KMS-11 (cell line): ENCODE measurements around the gene ACVR1B.

Experiments used
- H2AFZ ChIP-seq: fragments of 200-600 bp; sonication (generic); 2 replicates; pipeline ENCODE4 v1.6.1; 2016; ENCODE audit warnings: antibody characterized with exemption, mixed run types, low read depth
- H3K27ac ChIP-seq: fragments of 200-600 bp; sonication (generic); 2 replicates; pipeline ENCODE4 v1.6.1; 2016; ENCODE audit warnings: mild to moderate bottlenecking, mixed run types
- H3K27me3 ChIP-seq: fragments of 200-600 bp; sonication (generic); 2 replicates; pipeline ENCODE4 v1.6.1; 2017; ENCODE audit warnings: mild to moderate bottlenecking, low read depth, mixed run types, moderate library complexity; ENCODE audit not compliant: insufficient read depth
- H3K36me3 ChIP-seq: fragments of 200-600 bp; sonication (generic); 2 replicates; pipeline ENCODE4 v1.6.1; 2017; ENCODE audit warnings: mild to moderate bottlenecking, mixed run types; ENCODE audit not compliant: insufficient read depth
- H3K4me1 ChIP-seq: fragments of 200-600 bp; sonication (generic); 2 replicates; pipeline ENCODE4 v1.6.1; 2016; ENCODE audit warnings: mild to moderate bottlenecking, low read depth, mixed run types; ENCODE audit not compliant: poor library complexity, severe bottlenecking
- H3K4me2 ChIP-seq: fragments of 200-600 bp; sonication (generic); 2 replicates; pipeline ENCODE4 v1.7.0; 2016; ENCODE audit warnings: mild to moderate bottlenecking, mixed run types
- H3K4me3 ChIP-seq: fragments of 200-600 bp; sonication (generic); IDR thresholded peaks from 2 replicates; pipeline ENCODE4 v1.6.1; 2017; ENCODE audit warnings: low read depth, low read length, mixed read lengths; ENCODE audit not compliant: insufficient read depth
- H3K79me2 ChIP-seq: fragments of 200-600 bp; sonication (generic); 2 replicates; pipeline ENCODE4 v1.6.1; 2016; ENCODE audit warnings: low read depth, mixed run types; ENCODE audit not compliant: insufficient read depth
- H3K9ac ChIP-seq: fragments of 200-600 bp; sonication (generic); 2 replicates; pipeline ENCODE4 v1.6.1; 2016; ENCODE audit warnings: mild to moderate bottlenecking, mixed run types
- H4K20me1 ChIP-seq: fragments of 200-600 bp; sonication (generic); 2 replicates; pipeline ENCODE4 v1.6.1; 2016; ENCODE audit warnings: mild to moderate bottlenecking, mixed run types; ENCODE audit not compliant: insufficient read depth
- TF ChIP-seq, protein P1 (sequence below): fragments of 200-600 bp; sonication (generic); conservative IDR thresholded peaks from 2 replicates; pipeline ENCODE4 v1.6.1; 2017; ENCODE audit warnings: low read depth, mild to moderate bottlenecking, antibody characterized with exemption, low read length, moderate library complexity, mixed read lengths

ACVR1B gene

DNA sequence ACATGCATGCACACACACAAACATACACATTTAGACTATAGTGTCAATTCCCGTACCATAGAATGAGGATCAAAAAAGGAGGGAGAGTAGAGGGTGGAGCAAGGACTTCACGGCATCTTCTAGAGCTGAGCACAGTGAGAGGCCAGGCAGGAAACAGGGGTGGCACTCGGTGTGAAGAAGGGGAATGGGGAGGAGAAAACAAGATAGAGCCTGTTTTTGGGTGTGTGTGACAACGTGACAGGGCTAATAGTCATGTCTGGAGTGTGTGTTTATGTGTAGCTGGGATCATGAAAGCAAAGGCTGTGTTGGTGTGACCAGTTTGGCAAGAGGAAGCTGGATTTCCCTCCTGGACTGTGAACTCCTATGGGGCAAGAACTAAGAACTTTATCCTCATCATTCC lies 9.9 kb upstream of the ACVR1B start:
- no peak overlapping the region for H3K4me3 ChIP-seq
- TF ChIP-seq, protein P1, sequence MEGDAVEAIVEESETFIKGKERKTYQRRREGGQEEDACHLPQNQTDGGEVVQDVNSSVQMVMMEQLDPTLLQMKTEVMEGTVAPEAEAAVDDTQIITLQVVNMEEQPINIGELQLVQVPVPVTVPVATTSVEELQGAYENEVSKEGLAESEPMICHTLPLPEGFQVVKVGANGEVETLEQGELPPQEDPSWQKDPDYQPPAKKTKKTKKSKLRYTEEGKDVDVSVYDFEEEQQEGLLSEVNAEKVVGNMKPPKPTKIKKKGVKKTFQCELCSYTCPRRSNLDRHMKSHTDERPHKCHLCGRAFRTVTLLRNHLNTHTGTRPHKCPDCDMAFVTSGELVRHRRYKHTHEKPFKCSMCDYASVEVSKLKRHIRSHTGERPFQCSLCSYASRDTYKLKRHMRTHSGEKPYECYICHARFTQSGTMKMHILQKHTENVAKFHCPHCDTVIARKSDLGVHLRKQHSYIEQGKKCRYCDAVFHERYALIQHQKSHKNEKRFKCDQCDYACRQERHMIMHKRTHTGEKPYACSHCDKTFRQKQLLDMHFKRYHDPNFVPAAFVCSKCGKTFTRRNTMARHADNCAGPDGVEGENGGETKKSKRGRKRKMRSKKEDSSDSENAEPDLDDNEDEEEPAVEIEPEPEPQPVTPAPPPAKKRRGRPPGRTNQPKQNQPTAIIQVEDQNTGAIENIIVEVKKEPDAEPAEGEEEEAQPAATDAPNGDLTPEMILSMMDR, result no peak

DNA sequence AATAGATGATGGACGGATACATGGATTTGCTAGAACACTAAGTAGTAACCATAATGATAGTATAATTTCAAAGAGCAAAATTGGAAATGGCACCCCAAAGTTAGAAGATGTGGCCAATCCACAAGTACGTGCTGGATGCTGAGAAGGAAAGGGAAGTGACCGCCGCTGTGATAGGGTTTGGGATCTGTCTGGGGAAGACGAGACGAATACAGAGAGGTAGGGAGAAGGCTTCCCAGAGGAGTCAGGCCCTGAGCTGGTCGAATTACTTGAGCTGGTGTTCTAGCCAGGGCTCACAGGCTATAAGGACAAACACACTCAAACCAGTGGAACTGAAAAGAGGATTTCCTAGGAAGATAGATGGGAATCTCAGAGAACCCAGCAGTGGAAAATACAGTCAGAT lies 9.4 kb upstream of the ACVR1B start:
- Histone ChIP-seq H2AFZ (no peak overlapping the region), H3K36me3 (no peaks in the 10 kb centered on the region), H3K4me1 (no peaks in the 10 kb centered on the region), H3K79me2 (no peaks in the 10 kb centered on the region), H4K20me1 (no peaks in the 10 kb centered on the region), H3K27me3 (no peaks in the 10 kb centered on the region), H3K9ac (no peak overlapping the region), H3K27ac (no peak overlapping the region), H3K4me3 (no peak overlapping the region), H3K4me2 (no peak overlapping the region)
- TF ChIP-seq, protein P1, result no peak

More for the DNA sequence above, 9.9 kb upstream of the ACVR1B start:
- Histone ChIP-seq H3K27me3 (no peaks in the 10 kb centered on the region), H3K9ac (no peak overlapping the region), H3K36me3 (no peaks in the 10 kb centered on the region), H4K20me1 (no peaks in the 10 kb centered on the region), H2AFZ (no peak overlapping the region), H3K27ac (no peak overlapping the region), H3K4me1 (no peaks in the 10 kb centered on the region), H3K79me2 (no peaks in the 10 kb centered on the region), H3K4me2 (no peak overlapping the region)

DNA sequence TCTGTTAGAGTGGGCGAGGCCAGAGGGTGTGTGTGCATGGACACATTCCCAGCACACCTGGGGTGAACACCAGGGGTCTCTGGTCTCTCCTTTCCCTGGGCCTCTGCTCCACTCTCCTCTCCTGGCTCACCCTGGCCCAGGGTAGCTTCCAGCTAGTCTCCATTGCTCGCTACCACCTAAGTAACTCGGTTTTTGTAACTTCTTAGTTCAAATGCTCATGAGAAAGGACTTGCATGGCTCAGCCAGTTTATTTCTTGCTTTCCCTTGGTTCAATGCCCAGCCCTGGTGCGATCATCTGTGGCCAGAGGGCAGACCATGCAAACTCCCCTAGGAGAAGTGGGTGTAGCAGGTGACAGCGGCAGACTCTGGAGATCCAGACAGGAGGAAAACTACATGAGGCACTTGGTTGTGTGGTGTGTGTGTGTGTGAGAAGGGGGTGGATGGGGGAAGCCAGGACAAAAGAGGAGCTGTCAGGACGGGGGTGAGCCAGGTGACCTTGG lies 8.9 kb upstream of the ACVR1B start:
- H3K79me2 ChIP-seq, result no peaks in the 10 kb centered on the region
- H3K9ac ChIP-seq, result no peak overlapping the region
- no peak overlapping the region for H2AFZ ChIP-seq
- H3K4me3 ChIP-seq, result no peak overlapping the region
- TF ChIP-seq, protein P1, result no peak
- H4K20me1 ChIP-seq, result no peaks in the 10 kb centered on the region
- H3K27me3 ChIP-seq, result no peaks in the 10 kb centered on the region
- no peak overlapping the region for H3K4me2 ChIP-seq
- H3K27ac ChIP-seq, result no peak overlapping the region
- no peaks in the 10 kb centered on the region for H3K4me1 ChIP-seq
- no peaks in the 10 kb centered on the region for H3K36me3 ChIP-seq

DNA sequence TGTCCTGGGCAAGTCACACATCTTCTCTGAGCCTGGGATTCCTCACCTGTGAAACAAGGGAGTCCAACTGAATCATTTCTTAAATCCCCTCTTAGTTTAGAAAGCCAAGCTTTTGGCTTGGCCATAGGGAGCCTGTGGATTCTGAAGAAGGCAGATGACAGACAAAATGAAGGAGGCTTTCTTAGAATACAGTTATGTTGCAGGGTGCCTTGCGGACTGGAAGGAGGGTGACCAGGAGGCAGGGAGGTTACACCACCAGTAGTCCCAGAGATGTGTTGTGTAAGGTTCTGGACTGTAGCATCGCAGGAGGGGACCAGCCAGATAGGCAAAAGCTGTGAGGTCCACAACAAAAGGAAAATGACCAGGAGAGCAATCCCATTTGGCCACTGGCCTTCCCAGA lies 8.2 kb upstream of the ACVR1B start:
- no peaks in the 10 kb centered on the region for H3K4me1 ChIP-seq
- no peak overlapping the region for H3K4me3 ChIP-seq
- H3K79me2 ChIP-seq, result no peaks in the 10 kb centered on the region
- H3K9ac ChIP-seq, result no peak overlapping the region
- H3K4me2 ChIP-seq, result no peak overlapping the region
- H2AFZ ChIP-seq, result no peak overlapping the region
- no peaks in the 10 kb centered on the region for H4K20me1 ChIP-seq
- H3K27ac ChIP-seq, result no peak overlapping the region
- TF ChIP-seq, protein P1, result no peak
- H3K27me3 ChIP-seq, result no peaks in the 10 kb centered on the region
- H3K36me3 ChIP-seq, result no peaks in the 10 kb centered on the region
